Kidney (tissue), 14 donors: ENCODE measurements around the gene TMEM203. TPM values are rescaled to one million over a fixed set of nuclear protein-coding genes. Genes with fewer than 3 reads are reported as not detected.

Experiments
- DNase-seq, 5 donors: peaks; one replicate each; pipeline ENCODE4 v3.0.0-alpha.2; 2013 to 2020
- FAIRE-seq: peaks from 2 replicates; lab custom pipeline; 2012; peaks lifted over from hg19 to GRCh38; lab: Jason Lieb, UNC
- H3K27ac ChIP-seq, 2 donors: one replicate each; pipeline ENCODE4 v1.7.0; 2013; ENCODE audit warnings: low read depth in 2 of 2, low read length in 2 of 2, inconsistent platforms in 1 of 2
- H3K27me3 ChIP-seq: one replicate; pipeline ENCODE4 v1.7.1; 2013; ENCODE audit warnings: low read length, inconsistent platforms; ENCODE audit not compliant: control insufficient read depth, insufficient read depth
- H3K36me3 ChIP-seq, 3 donors: one replicate each; pipeline versions ENCODE4 v1.7.0 to v1.7.1; 2013; ENCODE audit warnings: low read length in 3 of 3, control low read depth in 1 of 3, inconsistent platforms in 1 of 3; ENCODE audit not compliant: insufficient read depth in 3 of 3, control insufficient read depth in 2 of 3
- H3K4me1 ChIP-seq, 3 donors: one replicate each; pipeline versions ENCODE4 v1.7.0 to v1.7.1; 2013; ENCODE audit warnings: low read length in 3 of 3, inconsistent platforms in 1 of 3, low read depth in 1 of 3; ENCODE audit not compliant: control insufficient read depth in 2 of 3, insufficient read depth in 2 of 3
- H3K4me3 ChIP-seq, 3 donors: one replicate each; pipeline versions ENCODE4 v1.7.0 to v1.8.1; 2013; ENCODE audit warnings: low read length in 3 of 3, control low read depth in 1 of 3, inconsistent platforms in 1 of 3
- H3K9ac ChIP-seq, 3 donors: one replicate each; pipeline versions ENCODE4 v1.7.0 to v1.7.1; 2013; ENCODE audit warnings: low read length in 3 of 3, control low read depth in 1 of 3, inconsistent platforms in 1 of 3
- H3K9me3 ChIP-seq, 3 donors: one replicate each; pipeline versions ENCODE4 v1.7.0 to v1.7.1; 2013; ENCODE audit warnings: low read length in 3 of 3, control low read depth in 1 of 3, inconsistent platforms in 1 of 3; ENCODE audit not compliant: control insufficient read depth in 2 of 3, insufficient read depth in 1 of 3
- CTCF ChIP-seq: IDR thresholded peaks from 3 replicates; pipeline ENCODE4 v1.5.1; 2012; ENCODE audit warnings: mild to moderate bottlenecking, moderate library complexity, borderline replicate concordance; ENCODE audit not compliant: insufficient read depth; ENCODE audit errors: extremely low read depth
- intact Hi-C: fragments of 100-400 bp; cut with DNase I; formaldehyde crosslinking; loops from one replicate; pipeline ENCODE4 v1.11.1; 2022
- polyA plus RNA-seq: library from polyadenylated mRNA; stranded (reverse); fragments of 350-450 nt; fragmentation: Illumina TruSeq; extraction: RNeasy Lipid Tissue Mini Kit (QIAGEN cat#74804); gene quantifications from one replicate; pipeline ENCODE4 v1.2.3, GENCODE V29; 2014; ENCODE audit warnings: low read depth, low replicate concordance; ENCODE audit not compliant: insufficient read depth
- total RNA-seq: library from RNA; stranded (reverse); fragmentation: NEBNext Ultra II Directional; extraction: Animal tissue kit (Norgen Biotek cat#: 25700); gene quantifications from one replicate; pipeline ENCODE4 v1.2.1, GENCODE V29; 2021
- donor health status: control.
- donor health status: control.
- donor health status: control.
- donor health status: control.
- donor health status: control.
- donor health status: DM: yes; HTN: yes; CAD: no.
- donor health status: Normal renal cell carcinoma (clear cell type).

The TMEM203 gene
- total and polyA plus RNA-seq, 2 donors from 2014 or later = 36.3 to 53.5 TPM

GRCh38 chr9:137160716-137161557 is 44.5 kb downstream of the TMEM203 start:
- no peak for FAIRE-seq
- H3K9me3 ChIP-seq = no peaks in the 10 kb centered on the region
- intact Hi-C loops = no loop called here
- peaks cover 38% of the 10 kb centered on the region for H3K27me3 ChIP-seq
- DNase-seq = no peak
- H3K4me3 ChIP-seq = no peak overlapping the region
- H3K4me1 ChIP-seq = peaks cover 0 to 6% (median 0%) of the 10 kb centered on the region in 3 donors
- H3K36me3 ChIP-seq = no peaks in the 10 kb centered on the region
- no peak overlapping the region for H3K27ac ChIP-seq
- TF ChIP-seq CTCF = no peak
- no peak overlapping the region for H3K9ac ChIP-seq

GRCh38 chr9:137160054-137160425 is 45.4 kb downstream of the TMEM203 start:
- Histone ChIP-seq H3K4me1 (peaks cover 0 to 6% (median 0%) of the 10 kb centered on the region in 3 donors), H3K9ac (no peak overlapping the region), H3K4me3 (no peak overlapping the region), H3K36me3 (no peaks in the 10 kb centered on the region), H3K27ac (no peak overlapping the region), H3K27me3 (peaks cover 36% of the 10 kb centered on the region), H3K9me3 (no peaks in the 10 kb centered on the region)
- intact Hi-C loops = no loop called here
- DNase-seq (no peak), FAIRE-seq (no peak)
- no peak for TF ChIP-seq CTCF

- Histone ChIP-seq H3K27me3 (peaks cover 29% of the 10 kb centered on the region), H3K9me3 (no peaks in the 10 kb centered on the region), H3K9ac (no peak overlapping the region), H3K4me3 (no peak overlapping the region), H3K4me1 (peaks cover 0 to 6% (median 0%) of the 10 kb centered on the region in 3 donors), H3K36me3 (no peaks in the 10 kb centered on the region), H3K27ac (no peak overlapping the region)
- FAIRE-seq (no peak), DNase-seq (no peak)
- intact Hi-C loops = no loop called here
- no peak for TF ChIP-seq CTCF
Observed at GRCh38 chr9:137159105-137160053, 46.1 kb downstream of the TMEM203 start.
